ENCODE results near the gene YDJC. TPM values are rescaled to one million over a fixed set of nuclear protein-coding genes. Genes with fewer than 3 reads are reported as not detected.

YDJC gene
- total RNA-seq, 1 donor from 2014 or later: 20.5 TPM

Other genes starting within 250 kb of the YDJC start
- gene RIMBP3B, start 246.3 kb downstream of the YDJC start, total RNA-seq: not detected
- 2.1 TPM for gene HIC2, start 212.7 kb downstream of the YDJC start, total RNA-seq
- gene TMEM191C, start 162.6 kb downstream of the YDJC start, total RNA-seq: 4.2 TPM
- 0.04 TPM for gene RIMBP3C, start 78.6 kb downstream of the YDJC start, total RNA-seq
- 35.9 TPM for gene UBE2L3, start 62.3 kb downstream of the YDJC start, total RNA-seq
- not detected for gene CCDC116, start 2.7 kb upstream of the YDJC start, total RNA-seq
- gene SDF2L1, start 12.3 kb upstream of the YDJC start, total RNA-seq: 14.1 TPM
- 31.3 TPM for gene PPIL2, start 36.0 kb upstream of the YDJC start, total RNA-seq
- 0.36 TPM for gene YPEL1, start 105.8 kb upstream of the YDJC start, total RNA-seq
- 112 TPM for gene MAPK1, start 237.6 kb upstream of the YDJC start, total RNA-seq